ENCODE measurements around the gene SCOC. TPM values are rescaled to one million over a fixed set of nuclear protein-coding genes. Genes with fewer than 3 reads are reported as not detected.
A peak's percentile ranks its signal among the peaks of the same experiment; 100 is the strongest.
"Not testable (repeated sequence)": the region's sequence is repeated elsewhere in the genome, so short reads cannot be mapped to it uniquely, and the experiment has no call there.

SCOC gene
- total RNA-seq, 1 donor from 2014 or later, result 52.3 TPM

DNA sequence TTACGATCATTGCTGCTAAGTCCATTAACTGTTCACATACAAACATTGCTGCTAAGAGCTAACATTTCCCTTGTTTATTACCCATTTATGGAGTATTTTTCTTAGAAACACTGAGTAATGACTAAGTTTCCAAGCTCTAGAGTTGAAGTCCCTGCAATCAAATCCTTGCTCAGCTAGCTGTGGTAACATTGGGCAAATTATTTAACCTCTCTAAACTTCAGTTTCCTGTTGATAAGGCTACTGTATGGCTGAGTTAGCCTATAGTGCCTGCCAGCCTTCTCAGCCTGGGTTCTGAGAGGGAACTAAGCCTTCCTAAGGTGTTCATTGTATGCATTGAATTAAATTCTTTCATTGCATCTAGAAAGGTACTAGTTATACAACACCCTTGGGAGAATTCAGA lies 15.2 kb upstream of the SCOC start:
- intact Hi-C loops (cut with DNase I), result no loop called here
- no peak for DNase-seq (ENCODE audit: low spot score)
- ATAC-seq, result no peak

DNA sequence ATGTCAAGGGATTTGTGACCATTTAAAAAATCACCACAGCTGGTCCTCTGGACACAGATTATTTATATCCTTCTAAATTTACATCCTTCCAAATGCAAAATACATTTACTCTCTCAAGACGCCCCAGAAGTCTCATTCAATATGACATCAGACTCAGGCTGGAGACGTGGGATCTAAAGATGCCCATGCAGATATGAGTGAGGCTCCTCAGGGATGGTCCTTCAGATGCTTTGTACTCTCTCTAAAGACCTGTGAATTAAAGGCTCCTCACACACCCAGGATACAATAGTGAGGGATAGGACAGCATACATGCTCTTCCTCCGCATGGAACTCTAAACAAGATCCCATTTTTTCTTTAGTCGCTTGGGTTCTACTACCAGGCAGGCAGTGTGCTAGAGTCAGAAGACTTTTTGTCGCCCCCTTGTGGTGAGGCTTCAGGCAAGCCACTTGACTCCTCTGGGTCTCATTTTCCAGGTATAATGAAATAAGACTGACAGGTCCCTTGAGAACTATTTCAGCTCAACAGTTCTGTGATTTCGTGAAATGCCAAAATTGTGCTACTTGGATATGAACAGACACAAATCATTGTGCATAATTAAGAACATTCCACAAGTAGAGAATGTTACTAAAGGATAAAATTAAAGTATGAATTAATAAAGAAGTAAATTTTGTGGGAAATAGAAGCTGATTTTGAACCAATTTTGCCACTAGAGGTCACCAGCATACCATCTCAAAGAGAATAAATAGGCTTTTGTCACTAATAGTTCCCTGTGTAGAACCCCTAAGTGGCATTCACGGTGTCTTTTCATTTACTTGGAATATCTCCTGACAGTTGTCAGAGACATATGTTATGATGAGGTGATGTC lies 13.7 kb upstream of the SCOC start:
- intact Hi-C loops (cut with DNase I), result no loop called here
- peak; percentile 84 for DNase-seq (ENCODE audit: low spot score)
- peak; percentile 84 for ATAC-seq

DNA sequence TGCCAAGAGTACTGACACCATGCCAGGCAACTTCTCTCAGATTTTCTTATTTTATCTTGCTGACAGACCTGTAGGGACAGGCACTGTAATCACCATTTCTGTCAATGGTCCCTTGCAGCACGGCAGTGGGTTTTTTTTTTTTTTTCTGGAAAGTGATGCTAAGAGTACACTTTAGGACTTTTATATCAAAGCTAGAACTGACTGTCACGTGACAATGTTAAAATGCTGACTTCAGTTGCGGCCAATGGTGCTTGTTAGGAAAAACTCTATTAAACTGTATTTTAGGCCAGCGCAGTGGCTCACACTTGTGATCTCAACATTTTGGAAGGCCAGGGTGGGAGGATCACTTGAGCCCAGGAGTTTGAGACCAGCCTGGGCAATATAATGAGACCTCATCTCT lies 12.3 kb upstream of the SCOC start:
- intact Hi-C loops (cut with DNase I), result no loop called here
- ATAC-seq (no peak), DNase-seq (ENCODE audit: low spot score) (no peak)

DNA sequence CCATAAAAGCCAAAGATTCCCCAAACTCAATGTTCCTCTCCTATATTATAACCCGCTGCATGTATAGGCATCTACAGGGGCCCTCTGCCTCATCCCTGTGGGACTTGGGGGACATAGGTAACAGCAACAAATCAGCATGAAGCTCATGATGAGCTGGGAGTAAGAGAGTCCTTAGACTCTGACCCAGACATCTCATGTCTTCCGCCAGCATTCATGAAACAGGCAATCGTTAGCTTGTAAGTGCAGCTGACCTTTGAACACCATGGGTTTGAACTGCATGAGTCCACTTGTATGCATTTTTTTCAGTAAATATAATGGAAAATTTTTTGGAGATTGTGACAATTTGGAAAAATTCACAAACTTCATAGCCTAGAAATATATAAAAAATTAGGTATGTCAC lies 10.4 kb upstream of the SCOC start:
- intact Hi-C loops (cut with DNase I), result no loop called here
- DNase-seq (ENCODE audit: low spot score) (no peak), ATAC-seq (no peak)

DNA sequence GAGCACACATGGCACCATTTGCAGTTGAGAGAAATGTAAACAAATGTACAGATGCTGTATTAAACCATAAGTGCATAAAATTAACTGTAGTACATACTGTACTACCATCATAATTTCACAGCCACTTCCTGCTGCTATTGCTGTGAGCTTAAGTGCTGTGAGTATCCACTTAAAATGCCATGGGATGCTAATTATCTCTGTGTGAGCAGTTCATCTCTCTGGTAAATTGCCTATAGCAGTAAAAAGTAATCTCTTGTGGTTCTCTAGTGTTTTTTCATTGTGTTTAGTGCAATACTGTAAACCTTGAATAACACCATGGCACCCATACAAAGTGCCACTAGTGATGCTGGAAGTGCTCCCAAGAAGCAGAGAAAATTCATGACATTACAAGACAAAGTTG lies 9.9 kb upstream of the SCOC start:
- intact Hi-C loops (cut with DNase I), result no loop called here
- ATAC-seq (no peak), DNase-seq (ENCODE audit: low spot score) (no peak)

DNA sequence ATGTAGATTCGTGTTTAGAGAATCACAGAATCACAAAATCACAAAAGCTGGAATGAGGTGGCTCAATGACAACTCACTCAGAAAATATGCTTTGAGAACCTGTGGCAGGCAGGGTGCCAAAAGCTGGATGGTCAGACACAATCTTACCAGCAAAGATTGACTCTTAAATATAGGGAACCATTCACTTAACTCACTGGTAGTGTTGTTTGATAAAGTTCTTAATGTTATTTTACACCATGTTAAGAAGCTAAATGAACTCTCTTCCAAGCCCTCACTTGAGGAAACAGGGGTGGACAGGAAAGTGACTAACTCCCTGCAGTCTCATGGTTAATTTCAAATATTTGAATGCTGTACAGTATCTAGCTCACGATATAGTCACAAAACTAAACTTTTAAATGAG lies 5.7 kb upstream of the SCOC start:
- DNase-seq (ENCODE audit: low spot score), result no peak
- ATAC-seq, result no peak
- intact Hi-C loops (cut with DNase I), result no loop called here

DNA sequence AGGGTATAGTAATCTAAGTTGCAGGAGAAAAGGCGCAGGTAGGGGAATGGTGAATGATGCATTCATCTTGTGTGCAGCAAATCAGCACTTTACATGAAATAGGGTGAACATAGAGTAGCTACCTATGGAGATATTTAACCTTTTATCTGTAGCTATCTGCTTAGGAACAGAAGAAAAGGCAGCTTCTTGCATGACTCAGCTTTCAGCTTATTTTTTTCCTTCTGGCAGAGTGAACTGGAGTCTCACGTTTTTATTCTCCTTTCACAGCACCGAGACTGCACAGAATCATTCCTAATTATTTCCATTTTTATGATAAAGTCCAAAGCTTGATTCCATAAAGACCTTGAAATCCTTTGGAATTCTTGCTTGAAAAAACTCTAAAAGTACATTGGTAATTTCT lies 4.8 kb upstream of the SCOC start:
- no peak for DNase-seq (ENCODE audit: low spot score)
- intact Hi-C loops (cut with DNase I), result no loop called here
- no peak for ATAC-seq

DNA sequence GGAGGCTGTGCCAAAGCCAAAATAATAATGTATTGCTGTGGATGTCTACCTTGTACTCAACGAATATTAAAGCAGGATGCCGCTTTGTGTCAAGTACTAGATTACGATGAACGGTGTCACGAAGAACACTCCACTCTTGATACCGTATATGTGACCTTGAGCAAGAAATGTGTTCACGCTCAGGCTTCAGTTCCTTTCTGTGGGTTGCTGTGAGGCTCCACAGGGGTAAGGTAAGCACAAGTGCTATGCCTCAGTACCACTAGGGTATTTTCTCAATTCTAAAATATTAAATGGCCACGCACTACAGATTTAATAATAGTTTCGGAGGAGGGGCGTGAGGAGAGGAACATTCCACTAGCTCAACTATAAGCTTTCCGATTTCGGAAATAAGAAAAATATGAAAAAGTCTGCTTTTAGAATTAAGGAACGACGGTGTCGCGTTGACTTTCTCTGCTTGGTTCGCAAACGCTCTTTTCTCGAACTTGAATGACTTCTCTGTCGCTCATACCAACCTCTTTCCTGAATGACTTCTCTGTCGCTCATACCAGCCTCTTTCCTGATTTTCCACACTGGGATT lies 607 bp upstream of the SCOC start:
- intact Hi-C loops (cut with DNase I), result no loop called here

DNA sequence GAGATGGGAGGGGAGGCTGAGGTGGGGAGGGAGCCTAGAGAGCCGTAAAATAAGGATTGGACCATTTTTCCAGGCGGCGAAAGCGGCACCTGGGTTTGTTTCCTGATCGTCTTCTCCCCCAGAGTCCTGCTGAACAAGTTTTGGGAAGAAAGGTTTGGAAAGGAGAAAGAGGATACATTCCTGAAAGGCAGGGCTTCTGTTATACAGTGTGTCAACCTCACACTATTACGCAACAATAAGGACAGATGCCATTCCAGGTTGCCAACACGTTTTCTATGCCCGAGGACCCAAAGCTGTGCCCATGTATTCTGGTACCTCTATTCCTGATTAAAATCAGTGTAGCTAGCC lies 658 bp downstream of the SCOC start:
- DNase-seq (ENCODE audit: low spot score) (no peak), ATAC-seq (no peak)
- intact Hi-C loops (cut with DNase I), result no loop called here

More for the DNA sequence above, 607 bp upstream of the SCOC start:
- DNase-seq (ENCODE audit: low spot score) (no peak), ATAC-seq (peak; percentile 51)

DNA sequence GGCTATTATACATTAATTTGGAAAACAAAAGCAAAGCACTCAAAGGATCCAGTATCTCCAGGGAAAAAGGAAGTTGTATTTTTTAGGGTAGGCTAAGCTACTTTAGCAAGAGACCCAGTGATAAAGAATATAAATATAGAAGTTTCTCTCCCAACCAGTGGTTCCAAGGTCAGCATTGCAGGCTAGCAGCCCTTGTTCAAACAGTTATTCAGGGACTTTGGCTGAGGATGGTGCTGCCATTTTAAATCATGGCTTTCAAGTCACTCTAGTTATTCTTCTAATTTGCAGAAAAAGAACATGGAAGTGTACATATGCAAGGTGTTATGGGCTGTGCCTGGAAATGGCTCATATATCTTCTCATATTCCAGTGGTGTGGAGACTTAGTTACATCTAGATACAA lies 9.3 kb downstream of the SCOC start:
- intact Hi-C loops (cut with DNase I), result no loop called here
- ATAC-seq, result no peak
- no peak for DNase-seq (ENCODE audit: low spot score)

DNA sequence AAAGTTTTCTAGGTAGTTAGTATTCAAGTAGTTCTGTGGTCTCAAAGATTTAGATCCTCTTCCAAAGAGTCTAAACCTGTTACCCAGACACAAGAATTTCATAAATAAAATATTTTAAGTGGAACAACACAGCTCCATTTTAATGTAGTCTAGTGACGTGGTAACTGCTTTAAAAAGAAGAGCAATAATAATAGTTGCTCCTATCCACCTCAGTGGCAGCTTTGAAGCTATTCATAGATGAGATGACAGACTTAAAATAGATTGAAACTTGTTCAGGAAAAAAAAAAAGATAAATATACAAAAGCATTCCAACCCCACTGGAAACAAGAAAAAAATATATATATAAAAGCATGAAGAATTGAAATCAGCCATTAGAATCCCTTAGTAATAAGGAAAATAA lies 14.6 kb downstream of the SCOC start:
- no peak for ATAC-seq
- intact Hi-C loops (cut with DNase I), result no loop called here
- no peak for DNase-seq (ENCODE audit: low spot score)

DNA sequence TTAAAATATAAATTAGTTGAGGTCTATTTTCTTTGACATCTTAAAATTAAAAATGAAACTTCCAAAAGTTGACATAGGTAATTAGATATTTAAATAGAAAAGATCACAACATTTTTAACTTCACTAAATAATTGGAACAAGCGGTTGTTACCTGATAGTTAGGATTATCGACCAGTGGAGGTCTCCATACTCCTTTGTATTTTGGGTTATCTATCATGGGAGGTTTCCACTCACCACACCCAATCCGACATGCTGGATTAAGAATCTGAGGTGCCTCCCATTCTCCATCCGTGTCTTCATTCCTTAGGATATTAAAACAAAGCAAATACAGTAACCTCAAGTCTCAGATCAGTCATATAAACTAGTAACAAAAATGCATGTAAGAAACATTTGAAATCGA lies 22.2 kb downstream of the SCOC start:
- no peak for ATAC-seq

DNA sequence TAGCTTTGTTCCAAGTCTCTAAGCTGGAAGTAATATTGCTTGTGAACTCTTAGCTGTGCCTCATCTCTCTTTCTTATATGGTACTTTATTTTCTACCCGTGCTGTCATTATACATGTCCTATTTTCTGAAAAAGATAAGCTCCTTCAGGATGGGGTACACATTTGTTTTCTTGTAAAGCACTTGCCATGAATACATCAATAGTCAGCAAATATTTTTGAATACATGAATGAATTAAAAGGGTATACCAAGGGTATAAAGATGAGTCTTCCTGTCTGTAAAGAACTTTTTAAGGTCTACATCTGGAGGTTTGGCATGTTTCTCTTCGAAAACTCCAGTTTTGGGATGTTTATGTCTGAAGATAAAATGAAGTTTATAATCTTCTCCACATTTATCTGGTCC lies 26.7 kb downstream of the SCOC start:
- intact Hi-C loops (cut with DNase I), result no loop called here
- ATAC-seq (no peak), DNase-seq (ENCODE audit: low spot score) (no peak)

More for the DNA sequence above, 22.2 kb downstream of the SCOC start:
- no peak for DNase-seq (ENCODE audit: low spot score)
- intact Hi-C loops (cut with DNase I), result no loop called here

DNA sequence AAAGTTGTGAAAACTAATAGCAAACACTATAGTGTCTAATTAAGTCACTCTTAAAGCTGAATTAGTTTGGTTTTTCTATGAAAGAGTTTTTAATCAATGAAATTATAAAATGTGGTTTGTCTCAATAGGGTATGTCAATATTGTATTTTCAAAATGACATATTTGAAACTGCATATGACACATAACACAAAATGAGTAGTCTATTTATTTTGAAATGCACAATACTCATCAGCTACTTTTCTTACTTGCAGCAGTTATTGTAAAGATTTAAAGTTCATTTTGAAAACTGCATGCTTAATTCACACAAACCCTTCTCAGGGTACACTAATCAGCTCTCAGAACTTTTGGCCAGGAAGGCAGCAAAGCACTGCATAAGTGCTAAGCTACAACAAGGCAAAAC lies 32.8 kb downstream of the SCOC start:
- DNase-seq (ENCODE audit: low spot score) (no peak), ATAC-seq (no peak)
- intact Hi-C loops (cut with DNase I), result no loop called here

DNA sequence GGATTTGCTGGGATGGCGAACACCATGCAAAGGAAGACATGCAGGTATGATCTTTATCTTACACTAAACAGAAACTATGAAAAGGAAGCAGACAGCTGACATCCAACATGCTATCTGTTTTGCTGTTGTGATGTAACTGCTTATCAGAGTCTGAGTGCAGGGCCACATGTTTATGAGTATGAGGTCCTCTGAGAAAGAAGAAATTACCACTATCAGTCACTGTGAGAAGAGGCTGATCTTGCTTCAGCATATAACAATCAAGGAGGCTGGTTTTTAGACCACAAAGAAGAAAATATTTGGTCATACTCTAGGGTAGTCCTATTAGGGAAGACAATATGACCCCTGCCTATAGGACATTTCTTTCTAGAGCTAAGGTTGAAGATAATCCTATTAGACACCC lies 35.5 kb downstream of the SCOC start:
- ATAC-seq (no peak), DNase-seq (ENCODE audit: low spot score) (no peak)
- intact Hi-C loops (cut with DNase I), result no loop called here

DNA sequence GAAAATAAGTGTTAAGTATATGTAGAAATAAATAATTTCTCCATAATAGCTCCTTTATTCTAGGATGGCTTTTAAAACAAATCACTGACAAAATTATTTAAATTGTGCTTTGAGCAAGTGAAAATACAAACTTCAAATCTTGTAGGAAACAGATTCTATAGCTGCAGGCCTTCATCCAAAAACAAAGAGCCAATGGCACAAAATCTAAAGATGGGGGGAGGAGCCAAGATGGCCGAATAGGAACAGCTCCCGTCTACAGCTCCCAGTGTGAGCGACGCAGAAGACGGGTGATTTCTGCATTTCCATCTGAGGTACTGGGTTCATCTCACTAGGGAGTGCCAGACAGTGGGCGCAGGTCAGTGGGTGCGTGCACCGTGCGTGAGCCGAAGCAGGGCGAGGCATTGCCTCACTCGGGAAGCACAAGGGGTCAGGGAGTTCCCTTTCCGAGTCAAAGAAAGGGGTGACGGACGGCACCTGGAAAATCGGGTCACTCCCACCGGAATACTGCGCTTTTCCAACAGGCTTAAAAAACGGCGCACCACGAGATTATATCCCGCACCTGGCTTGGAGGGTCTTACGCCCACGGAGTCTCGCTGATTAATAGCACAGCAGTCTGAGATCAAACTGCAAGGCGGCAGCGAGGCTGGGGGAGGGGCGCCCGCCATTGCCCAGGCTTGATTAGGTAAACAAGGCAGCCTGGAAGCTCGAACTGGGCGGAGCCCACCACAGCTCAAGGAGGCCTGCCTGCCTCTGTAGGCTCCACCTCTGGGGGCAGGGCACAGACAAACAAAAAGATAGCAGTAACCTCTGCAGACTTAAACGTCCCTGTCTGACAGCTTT lies 39.9 kb downstream of the SCOC start:
- DNase-seq (ENCODE audit: low spot score); ATAC-seq; intact Hi-C loops (cut with DNase I): not testable (repeated sequence)

DNA sequence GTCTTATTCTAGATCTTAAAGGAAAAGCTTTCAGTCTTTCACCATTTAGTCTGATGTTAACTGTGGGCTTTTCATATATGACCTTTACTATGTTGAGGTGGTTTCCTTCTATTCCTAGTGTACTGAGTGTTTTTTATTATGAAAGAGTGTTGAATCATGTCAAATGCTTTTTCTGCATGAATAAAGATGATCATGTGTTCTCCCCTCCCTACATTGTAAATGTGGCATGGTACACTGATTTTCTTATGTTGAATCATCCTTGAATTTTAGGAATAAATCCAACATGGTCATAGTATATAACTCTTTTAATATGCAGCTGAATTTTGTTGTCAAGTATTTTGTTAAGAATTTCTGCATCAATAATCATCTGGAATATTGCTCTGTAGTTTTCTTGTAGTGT lies 49.7 kb downstream of the SCOC start:
- DNase-seq (ENCODE audit: low spot score) (no peak), ATAC-seq (no peak)
- intact Hi-C loops (cut with DNase I), result no loop called here

DNA sequence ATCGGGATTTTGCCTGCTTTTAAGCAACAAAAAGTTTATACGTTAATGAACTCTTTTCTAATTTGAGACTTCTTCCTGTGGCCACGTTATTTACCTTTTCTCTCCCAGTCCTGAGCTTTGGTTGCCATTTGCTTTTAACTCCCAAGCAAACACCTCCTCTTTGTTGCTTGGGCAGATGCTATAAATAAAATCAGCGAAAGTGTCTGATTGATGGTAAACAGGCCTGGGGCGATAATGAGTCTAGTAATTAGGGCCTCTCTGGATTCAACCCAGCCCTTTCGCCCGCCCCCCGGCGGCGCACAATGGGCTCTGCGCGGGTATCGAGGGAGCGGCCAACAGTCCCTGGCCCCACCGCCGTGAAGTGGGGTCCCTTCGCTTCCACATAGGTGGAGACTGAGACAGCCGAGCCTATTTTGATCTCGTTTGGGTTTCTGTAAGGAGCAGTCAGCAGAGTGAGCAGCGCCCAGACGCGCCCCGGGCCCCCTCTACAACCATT lies 53.2 kb downstream of the SCOC start:
- DNase-seq (ENCODE audit: low spot score) (no peak), ATAC-seq (no peak)
- intact Hi-C loops (cut with DNase I), result no loop called here

DNA sequence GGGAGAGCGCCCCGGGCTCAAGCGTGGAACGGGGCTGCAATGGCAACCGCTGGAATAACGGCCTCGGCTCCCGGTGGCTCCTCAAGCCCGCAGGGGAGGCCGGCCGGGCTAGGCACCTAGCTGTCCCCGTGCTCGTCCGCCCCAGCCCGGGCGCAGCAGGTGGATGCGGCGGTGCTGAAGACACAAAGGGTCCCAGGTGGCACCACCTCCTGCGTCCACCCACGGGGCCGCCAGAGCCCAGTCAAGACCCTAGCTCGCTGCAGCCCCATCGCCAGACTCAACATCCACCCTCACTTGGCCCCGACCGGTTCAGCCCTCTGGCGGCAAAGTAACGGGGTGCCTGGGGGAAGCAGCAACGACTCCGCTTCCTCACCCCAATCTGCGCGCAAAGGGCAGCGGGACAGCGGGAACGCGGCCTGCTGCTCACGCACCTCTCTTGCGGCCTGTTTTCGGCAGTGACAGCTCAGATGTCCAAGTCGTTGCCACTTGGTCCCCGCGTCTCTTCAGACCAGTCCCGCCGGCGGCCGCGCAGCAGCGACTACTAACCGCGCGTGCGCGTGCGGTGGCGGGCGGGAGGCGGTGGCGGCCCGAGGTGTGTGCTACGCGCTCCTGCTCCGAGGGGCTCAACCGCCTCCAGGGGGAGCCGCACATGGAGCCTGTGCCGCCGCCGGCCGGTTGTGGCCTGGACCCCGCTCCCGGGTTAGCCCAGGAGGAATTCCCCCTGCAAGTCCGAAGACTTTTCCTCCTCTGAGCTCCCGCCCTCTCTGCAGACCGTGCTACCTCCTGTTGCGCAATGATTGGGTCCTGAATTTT lies 53.9 kb downstream of the SCOC start, which contains the start of gene CLGN:
CLGN (minus strand) TSS at position 543 of the 813 bp plus-strand sequence. CDS start 14,570 bp downstream, outside the sequence.
- ATAC-seq (peak; percentile 79), DNase-seq (ENCODE audit: low spot score) (peak; percentile 61)
- intact Hi-C loops (cut with DNase I), result no loop called here

Measured in sciatic nerve (tissue), 2 donors.